HG02610 (cell line): ENCODE results near the gene RAI1.

Source experiments
- ATAC-seq: cut with Tn5 transposase; IDR thresholded peaks from one replicate; pipeline ENCODE4 v1.9.1; 2021; ENCODE audit warnings: mild to moderate bottlenecking, moderate library complexity; ENCODE audit not compliant: unreplicated experiment

The RAI1 gene

DNA sequence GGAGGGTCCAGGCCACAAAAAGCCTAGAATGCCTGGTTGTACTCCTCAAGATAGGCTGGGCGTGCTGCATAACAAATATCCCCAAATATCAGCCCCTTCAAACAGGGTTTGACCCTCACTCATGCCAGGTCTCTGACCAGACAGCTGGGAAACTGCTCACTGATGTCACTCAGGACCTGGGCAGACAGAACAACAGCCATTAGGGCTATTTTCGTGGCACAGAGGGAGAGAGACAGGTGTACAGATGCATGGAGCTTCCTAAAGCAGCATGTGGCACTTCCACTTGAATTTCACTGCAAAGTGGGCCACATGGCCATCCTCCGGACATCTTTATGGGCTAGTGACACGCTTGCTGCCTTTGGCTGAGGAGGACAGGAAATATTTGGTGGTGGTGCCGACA is 82.5 kb downstream of the RAI1 start:
- ATAC-seq: no peak

DNA sequence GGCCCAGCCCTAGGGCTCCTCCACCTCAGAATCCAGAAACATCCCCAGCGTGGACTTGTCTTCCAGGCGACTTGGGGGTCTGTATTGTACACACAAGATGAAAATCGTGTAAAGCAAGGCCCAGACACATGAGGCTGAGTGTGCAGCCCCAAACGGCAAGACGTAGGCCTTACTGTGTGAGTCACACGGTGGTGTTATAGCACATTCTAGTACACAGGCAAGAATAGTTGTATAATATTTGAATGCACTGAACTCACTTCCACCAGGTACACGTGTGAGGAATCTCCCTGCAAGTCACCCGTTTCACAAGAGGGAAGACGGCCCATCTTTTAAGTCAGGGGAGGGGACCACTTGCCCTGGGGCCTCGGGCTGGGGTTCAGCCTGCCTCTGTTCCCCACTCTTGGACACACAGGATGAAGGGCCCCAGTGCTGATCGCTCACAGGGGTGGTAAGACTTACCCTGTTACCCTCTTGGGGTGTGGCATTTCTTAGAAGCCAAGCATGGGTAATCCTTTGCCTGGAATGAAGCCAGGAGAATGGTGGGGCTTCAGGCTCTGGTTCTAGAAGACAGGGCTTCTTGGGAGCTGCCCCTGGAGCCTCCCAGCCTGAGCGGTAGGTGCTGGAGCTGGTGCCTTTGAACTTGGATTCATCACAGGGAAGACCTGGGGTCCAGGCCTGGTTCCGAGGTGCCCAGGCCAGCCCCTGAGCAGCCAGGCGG is 84.3 kb downstream of the RAI1 start:
- ATAC-seq: no peak

DNA sequence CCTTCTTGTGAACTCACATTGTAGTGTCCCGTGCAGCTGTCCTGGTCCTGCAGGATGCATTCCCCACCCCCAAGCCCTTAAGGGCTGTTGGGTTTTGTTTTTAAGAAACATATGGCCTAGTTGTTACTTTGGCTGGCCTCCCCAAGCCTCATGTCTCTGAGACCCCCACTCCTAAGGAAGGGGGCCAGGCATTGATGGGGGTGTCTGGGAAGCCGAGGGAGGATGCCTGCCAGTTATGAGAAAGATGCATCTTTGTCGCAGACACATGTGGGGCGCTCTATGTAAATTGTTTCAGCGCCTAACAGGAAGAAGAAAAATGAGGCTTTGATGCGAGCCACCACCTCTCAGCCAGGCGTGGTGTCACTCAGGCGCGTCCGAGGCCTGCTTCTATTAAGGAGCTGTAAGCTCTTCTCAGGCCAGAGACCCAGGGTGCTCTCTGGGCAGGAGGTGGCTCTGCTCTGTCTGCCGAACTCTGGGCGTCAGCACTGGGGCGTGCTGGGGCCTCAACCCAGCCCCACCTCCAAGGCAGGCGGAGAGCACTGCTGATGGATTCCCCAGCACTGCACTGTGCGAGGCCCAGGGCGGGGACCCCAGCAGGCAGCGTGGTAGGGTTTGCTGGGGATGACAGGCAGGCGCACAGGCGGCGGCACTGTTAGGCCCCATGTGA is 85.0 kb downstream of the RAI1 start:
- peak; percentile 48 for ATAC-seq

DNA sequence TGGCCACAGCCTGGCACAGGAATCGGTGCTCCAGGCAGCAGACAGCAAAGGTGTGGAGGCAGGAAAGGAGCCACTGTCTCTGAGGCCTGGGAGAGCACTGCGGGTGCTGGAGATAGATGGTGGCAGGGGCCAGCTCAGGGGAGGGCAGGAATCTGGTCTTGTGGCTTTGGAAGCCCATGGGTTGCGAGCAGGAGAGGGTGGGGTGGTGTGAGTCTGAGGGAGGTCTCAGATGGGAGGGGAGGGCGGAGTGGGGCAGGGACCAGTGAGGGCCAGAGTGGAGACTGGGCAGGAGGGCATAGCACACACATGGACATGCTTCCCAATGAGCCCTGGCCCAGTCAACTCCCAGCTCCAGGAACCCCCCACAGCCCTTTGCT is 85.5 kb downstream of the RAI1 start:
- ATAC-seq: no peak

DNA sequence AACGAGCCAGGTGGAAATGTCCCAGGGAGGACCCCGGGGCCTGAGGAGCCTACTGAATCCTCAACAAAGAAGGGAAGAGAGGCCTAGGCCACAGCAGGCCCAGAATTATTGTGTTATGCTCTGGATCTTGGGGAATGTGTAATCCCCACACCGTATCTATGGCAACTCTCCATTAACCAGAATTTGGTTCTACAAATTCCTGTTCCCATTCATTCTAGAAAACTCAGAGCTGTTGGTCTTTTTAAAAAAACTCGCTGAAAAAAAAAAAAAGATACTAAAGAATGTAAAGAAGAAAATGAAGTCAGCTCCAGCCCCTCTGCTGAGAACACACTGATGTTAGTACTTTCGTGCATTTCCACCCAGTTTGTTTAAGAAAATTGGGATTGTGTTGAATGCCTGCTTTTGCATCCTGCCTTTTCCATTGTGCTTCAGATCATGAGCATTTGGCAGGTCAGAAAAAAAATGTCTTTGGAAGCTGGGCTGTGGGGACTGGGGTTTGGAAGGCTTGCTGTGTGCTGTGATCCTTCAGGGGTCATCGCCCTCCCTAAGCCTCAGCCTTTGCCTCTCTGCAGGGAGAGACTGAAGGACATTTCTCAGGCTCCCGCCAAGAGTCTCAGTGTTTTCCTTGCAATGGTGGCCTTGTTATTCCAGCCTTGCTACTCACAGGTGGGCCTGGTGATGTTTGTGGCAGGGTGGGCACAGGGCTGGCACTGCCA is 86.1 kb downstream of the RAI1 start:
- no peak for ATAC-seq

DNA sequence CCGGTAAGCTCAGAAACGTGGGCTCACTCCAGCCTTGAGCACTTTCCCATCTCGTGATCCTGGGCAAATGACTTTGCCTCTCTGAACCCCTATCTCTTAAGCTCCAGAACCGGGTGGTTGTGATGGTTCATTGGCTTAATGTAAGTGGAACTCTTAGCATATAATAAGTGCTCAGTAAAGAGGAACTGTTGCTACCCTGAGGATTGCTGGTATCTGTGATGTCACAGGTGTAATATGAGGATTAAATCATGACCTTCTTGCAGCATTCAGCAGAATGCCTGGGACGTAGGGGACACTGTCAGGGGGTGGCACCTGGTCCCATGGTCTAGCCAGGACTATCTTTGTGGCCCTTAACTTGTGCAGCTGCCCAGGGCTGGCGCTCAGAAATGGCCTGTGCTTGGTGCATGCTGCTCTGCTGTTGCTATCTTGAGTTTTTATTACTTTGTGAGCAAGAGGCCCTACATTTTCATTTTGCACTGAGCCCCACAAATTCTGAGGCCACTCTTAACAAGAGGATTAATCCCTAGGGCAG is 86.7 kb downstream of the RAI1 start:
- no peak for ATAC-seq

DNA sequence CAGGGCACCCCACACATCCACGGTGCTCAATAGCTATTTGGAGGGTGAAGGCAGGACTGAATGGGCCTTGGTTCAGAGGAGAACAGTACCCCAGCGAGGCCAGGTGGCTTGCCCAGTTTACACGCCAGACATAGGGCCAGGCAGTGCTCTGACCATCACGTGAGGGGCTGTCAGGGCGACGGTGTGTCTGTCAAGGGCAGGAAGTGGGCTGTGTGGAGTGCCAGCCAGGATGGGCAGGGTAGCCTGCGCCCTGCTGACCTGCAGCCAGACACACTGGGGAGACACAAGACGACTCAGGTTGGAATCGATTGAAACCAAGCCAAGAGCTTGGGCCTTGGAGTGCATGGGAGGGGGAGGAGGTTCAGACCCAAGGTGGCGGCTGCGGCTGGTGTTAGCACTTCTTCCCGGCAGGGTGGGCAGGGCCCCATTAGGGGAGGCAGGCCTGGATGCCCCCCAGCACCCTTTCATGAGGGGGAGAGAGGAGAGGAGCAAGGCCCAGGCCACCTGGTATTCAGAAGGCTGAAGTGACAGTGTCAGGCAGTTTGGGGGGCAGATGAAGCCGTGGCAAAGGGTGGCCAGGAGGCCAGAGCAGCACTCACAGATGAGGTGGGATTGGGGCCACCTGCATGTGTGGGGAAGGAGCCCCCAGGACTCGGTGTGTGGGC is 87.3 kb downstream of the RAI1 start:
- ATAC-seq: no peak

DNA sequence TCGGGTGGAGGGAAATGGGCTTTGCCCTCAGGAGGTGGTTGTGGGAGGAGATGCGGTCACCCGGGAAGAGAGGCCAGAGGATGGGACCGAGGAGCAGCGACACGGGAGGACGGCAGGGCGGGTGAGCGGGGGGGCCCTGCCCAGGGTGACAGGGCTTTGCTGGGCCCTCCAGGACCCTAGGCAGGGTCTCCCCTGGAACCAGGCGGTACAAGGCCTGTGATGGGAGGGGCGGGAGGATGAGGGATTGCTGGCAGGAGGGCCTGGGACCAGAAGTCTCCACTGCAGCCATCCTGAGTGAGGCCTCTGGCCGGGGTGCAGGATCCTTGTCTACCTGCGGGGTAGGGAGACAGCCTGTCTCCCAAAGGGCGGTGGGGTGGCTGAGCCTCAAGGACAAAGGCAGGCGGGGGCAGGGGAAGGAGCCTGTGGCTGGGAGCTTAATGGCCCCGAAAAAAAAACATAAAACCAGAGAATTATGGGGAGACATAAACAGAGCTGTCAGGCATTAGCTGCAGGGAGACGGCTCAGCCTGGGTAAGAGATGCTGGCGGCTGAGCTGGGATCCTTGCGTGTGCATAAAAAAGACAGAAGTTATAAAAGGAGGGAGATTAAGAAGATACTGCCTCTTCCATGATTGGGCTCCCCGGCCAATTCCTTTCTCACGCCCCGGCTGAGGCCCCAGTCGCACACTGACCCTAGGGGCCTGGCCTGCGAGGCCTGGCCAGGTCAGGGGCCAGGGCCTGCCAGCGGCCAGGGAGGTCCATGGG is 88.8 kb downstream of the RAI1 start:
- ATAC-seq: no peak

DNA sequence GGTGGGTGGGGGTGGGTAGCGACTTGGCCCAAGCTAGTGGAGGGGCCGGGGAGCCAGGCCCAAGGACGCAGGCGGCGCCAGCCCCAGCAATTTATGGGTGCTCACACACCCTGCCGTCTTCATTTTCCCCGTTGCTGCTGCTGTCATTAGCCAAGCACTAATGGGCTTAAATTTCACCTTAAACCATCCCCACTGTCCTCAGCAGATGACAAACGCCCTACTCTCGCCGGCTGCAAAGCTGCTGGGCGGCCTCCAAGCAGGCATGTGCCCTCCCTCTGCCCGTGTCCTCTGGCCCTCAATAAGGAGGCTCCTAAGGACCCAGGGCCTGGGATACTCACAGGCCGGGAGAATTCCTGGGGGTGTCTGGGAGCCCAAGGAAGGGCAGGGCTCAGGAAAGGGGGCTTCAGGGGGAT is 89.4 kb downstream of the RAI1 start:
- no peak for ATAC-seq

DNA sequence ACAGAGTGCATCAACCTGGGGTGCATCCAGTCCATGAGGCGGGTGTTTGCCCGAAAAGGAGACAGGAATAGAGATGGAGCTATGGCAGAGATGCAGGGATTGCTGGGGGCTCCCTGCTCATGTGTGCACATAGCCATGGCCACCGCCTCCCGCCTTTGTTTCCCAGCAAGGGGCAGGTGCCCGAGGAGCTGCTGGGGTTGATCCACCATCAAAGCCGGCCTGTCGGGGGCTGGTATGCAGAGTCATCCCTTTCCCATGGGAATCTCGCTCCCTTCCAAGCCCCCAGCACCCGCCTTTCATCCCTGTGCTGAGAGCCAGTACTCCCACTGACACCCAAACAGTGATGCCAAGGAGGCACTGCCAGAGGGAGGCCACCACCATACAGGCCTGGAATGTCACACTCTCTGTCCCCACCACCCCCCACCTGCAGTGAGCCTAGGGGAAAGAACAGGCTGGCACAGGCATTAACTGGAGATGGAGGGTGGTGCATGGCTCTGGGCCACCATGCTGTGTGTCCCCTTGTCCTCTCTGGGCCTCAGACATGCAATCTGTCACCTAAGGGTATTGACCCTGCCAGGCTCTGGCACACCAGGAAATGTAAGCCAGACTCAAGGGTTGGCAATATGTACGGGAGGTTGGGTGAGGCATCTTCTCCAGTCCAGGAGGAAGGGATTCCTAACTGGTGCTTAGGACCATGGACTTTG is 90.4 kb downstream of the RAI1 start:
- no peak for ATAC-seq

DNA sequence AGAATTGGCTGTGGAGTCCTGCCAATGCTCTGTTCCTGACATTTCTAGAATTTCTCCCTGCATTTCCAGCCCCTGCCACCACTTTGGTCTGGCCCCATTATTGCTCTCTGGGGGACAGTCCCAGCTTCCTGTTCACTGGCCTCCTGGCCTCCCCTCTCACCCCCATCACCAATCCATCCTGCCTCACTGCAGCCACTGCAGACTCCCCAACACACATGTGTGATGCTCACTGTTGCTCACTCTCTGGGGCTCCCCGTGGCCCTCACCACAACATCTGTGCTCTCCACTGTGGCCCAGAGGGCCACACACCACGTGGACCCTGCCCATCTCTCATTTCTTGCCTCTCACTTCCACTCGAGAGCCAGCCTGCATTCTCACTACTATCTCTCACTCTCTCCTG is 91.0 kb downstream of the RAI1 start:
- ATAC-seq: no peak

DNA sequence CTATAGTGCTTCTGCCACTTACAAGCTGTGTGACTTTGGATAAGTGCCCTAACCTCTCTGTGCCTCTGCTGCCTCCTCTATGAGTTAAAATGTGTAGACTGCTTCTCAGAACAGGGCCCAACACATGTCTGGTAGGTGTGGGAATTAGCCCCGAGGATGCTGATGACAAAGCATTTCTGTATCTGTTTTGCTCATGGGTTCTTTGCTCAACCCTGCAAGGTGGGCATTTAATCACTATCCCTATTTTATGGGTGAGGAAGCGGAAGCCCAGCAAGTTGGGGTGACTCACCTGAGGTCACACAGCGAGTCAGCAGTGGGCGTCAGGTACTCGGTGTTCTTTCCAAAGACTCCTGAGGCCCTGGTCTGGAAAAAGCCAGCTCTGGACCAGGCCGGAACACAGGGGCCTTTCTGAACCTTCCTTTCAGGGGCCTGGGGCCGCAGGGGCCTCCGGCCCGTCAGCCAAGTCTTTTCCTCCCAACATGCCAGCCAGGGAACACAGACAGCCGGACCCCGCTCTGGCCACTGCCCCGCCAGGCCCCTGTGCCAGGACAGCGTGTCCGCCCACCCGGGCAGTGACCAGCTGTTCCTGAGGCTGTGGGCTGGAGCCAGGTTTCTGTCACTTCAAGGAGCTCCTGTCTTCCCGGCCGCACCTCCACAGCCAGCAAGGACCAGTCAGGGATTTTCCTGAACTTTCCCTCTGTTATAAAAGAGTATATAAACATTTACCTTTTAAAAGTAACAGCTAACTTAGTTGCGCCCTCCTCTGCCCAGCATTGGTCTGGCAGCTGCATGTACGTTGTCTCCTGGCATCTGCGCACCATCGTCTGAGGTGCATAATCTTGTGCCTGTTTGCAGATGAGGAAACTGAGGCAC is 93.0 kb downstream of the RAI1 start:
- no peak for ATAC-seq

DNA sequence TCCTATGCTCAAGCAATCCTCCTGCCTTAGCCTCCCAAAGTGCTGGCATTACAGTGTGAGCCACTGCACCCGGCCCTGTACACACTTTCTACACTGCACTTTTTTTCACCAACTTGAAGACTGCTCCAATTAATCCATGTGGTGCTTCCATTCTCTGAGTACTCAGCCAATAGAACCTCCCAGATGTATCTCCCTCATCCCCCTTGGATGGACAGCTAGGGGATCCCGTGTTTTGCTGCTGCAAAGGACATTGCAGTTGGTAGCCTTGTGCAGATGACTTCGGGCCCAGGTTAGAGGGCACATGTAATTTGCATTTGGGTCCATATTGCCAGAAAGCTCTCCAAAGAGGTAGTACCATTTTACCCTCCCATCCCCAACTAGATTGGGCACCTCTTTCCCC is 95.6 kb downstream of the RAI1 start:
- no peak for ATAC-seq

DNA sequence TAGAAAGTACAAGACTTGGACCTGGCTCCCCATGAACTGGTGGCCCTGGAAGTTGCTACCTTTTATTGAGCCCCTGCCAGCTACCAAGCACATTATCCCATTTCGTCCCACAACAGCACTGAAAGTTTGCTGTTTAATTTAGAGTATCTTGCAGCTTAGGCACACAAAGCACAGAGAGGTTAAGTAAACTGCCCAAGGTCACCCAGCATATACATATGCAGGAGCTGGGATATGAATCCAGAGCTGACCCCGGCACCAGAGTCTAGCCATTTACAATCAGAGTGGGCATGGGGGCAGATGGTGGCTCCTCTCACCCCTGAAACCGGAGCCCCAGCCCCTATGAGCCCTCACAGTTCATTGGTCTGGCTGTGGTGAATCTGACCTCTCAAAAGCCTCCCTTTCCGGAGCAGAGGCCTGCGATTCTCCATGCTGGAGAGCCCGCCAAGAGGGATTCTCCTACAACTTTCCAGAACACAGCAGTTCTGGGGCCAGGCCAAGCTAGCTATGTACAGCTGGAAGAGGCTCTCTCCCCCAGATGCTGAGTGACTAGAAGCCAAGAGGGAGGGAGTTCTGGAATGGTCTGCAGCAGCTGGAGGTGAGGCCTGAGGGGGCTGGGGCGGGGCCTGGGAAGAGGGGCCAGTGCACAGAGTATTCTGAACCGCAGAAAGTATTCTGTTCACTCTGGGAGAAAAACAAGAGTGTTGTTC is 97.2 kb downstream of the RAI1 start:
- no peak for ATAC-seq

DNA sequence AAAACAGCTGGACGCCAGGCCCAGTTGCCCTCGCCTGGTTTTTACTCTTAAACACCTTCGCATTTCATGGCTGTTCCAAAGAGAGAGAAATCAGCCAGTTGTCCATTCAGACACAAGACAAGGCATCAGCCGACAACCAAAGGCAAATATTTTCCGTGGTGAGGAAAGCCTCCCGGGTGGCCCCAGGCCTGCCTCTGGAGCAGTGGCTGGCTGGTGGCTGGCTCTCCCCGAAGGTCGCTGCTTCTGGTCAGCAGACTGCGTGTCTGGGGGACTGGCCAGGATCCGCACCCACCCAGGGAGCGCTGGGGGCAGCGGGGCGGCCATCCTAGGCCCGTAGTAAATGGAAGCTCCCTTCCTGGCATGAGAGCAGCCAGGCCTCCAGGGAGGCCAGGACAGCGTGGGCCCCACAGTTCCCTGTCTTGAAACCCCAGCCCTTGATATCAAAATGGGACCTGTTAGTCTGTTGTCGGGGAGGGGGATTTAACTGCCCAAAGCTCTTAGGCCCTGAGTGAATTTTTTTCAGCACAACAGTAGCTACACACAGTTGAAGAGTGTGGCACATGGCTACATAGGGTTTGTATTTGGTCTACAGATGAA is 97.9 kb downstream of the RAI1 start:
- ATAC-seq: no peak

DNA sequence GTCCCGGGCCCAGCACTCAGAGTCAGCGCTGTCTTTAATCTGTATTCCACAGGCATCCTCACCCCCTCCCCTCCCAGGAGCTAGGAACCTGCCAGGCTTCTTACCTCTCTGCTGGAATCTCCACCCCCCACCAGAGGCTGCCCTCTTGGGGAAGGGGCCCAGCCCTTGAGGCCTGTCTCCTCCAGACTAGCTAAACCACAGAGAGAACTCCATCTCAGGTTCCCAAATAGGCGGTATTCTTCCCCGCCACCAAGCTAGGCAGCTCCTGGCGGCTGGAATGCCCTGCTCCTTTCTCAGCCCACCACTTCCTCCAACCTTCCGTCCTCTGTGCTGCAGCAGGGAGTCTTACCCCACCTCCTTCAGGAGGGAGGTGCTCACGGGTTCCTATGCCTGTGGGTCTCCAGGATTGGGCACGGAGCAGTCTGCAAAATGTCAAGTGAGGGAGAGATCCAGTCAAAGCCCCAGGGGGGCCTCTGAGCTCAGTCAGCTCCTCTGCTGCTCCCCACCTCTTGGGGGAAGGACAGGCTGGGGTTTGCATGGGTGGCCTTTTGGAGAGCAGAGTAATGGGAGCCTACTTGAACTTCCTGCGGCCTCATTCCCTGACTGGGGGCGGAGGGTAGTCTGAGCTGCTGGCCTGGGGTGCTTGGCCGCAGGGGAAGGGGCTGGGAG is 99.8 kb downstream of the RAI1 start:
- ATAC-seq: no peak
